T-helper 9 cell (primary cell): ENCODE results near the gene CREB3.

Experiments used
- DNase-seq: peaks from one replicate; pipeline ENCODE4 v3.0.0-alpha.2; 2020

The CREB3 gene

GRCh38 chr9:35728041-35728971 is 4.2 kb upstream of the CREB3 start:
- no peak for DNase-seq

- DNase-seq = no peak
These were observed 3.4 kb upstream of the CREB3 start for GRCh38 chr9:35729101-35729500.

GRCh38 chr9:35729700-35730485 is 2.6 kb upstream of the CREB3 start:
- DNase-seq = peak; percentile 25

GRCh38 chr9:35730486-35730854 is 2.0 kb upstream of the CREB3 start:
- no peak for DNase-seq

GRCh38 chr9:35731415-35732184 is 866 bp upstream of the CREB3 start:
- no peak for DNase-seq

- DNase-seq = no peak
These were observed 505 bp downstream of the CREB3 start for GRCh38 chr9:35732800-35733541.

- no peak for DNase-seq
These were observed 1.6 kb downstream of the CREB3 start for GRCh38 chr9:35734096-35734495.

- peak; percentile 39 for DNase-seq
These were observed 3.8 kb downstream of the CREB3 start for GRCh38 chr9:35736201-35736633.

- DNase-seq = no peak
These were observed 4.7 kb downstream of the CREB3 start for GRCh38 chr9:35737143-35737542.

- DNase-seq = no peak
These were observed 5.7 kb downstream of the CREB3 start for GRCh38 chr9:35738186-35738585.

GRCh38 chr9:35738924-35739323 is 6.5 kb downstream of the CREB3 start:
- no peak for DNase-seq

- no peak for DNase-seq
These were observed 7.8 kb downstream of the CREB3 start for GRCh38 chr9:35740243-35740642.

GRCh38 chr9:35741740-35742139 is 9.3 kb downstream of the CREB3 start:
- no peak for DNase-seq

GRCh38 chr9:35743452-35743851 is 11.0 kb downstream of the CREB3 start:
- no peak for DNase-seq

GRCh38 chr9:35743880-35744518 is 11.5 kb downstream of the CREB3 start:
- no peak for DNase-seq

- no peak for DNase-seq
These were observed 13.1 kb downstream of the CREB3 start for GRCh38 chr9:35745569-35745968.

- no peak for DNase-seq
These were observed 14.1 kb downstream of the CREB3 start for GRCh38 chr9:35746583-35746982.

GRCh38 chr9:35748242-35748857 is 15.9 kb downstream of the CREB3 start:
- no peak for DNase-seq

- DNase-seq = peak; percentile 55
These were observed 16.5 kb downstream of the CREB3 start, which contains the start of the genes GBA2 and RGP1 for GRCh38 chr9:35748858-35749514. Gene GBA2 (minus strand): TSS chr9:35749228. CDS start chr9:35748704, 524 bp downstream. Gene RGP1 (plus strand): TSS chr9:35749287. CDS start chr9:35749756, 469 bp downstream.

- peak; percentile 34 for DNase-seq
These were observed 17.2 kb downstream of the CREB3 start for GRCh38 chr9:35749515-35750255.
